Type B pancreatic cell (in vitro differentiated cells): ENCODE data around the gene MOBP. TPM values are rescaled to one million over a fixed set of nuclear protein-coding genes. Genes with fewer than 3 reads are reported as not detected.
"Not testable (repeated sequence)": the region's sequence is repeated elsewhere in the genome, so short reads cannot be mapped to it uniquely, and the experiment has no call there.

ENCODE experiments used
- DNase-seq: peaks from one replicate; pipeline ENCODE4 v3.0.0; 2021; ENCODE audit warnings: mixed read lengths; ENCODE audit not compliant: unreplicated experiment; ENCODE audit errors: extremely low spot score
- H3K27ac Mint-ChIP-seq: 2 replicates; pipeline ENCODE4 v1.8.0; 2021; ENCODE audit warnings: mild to moderate bottlenecking, mixed read lengths
- H3K27me3 Mint-ChIP-seq: 2 replicates; pipeline ENCODE4 v1.8.0; 2021; ENCODE audit warnings: mixed read lengths
- H3K36me3 Mint-ChIP-seq: 2 replicates; pipeline ENCODE4 v1.8.0; 2021; ENCODE audit warnings: mixed read lengths
- H3K4me1 Mint-ChIP-seq: one replicate; pipeline ENCODE4 v1.8.0; 2021; ENCODE audit warnings: mixed read lengths; ENCODE audit not compliant: unreplicated experiment
- H3K4me3 Mint-ChIP-seq: 2 replicates; pipeline ENCODE4 v1.8.0; 2021; ENCODE audit warnings: mild to moderate bottlenecking, mixed read lengths
- H3K9me3 Mint-ChIP-seq: 2 replicates; pipeline ENCODE4 v1.8.0; 2021; ENCODE audit warnings: mixed read lengths
- total RNA-seq: library from RNA; stranded (reverse); gene quantifications from 2 replicates; pipeline ENCODE4 v1.2.1, GENCODE V29; 2021; ENCODE audit warnings: low replicate concordance
- TF ChIP-seq, protein P1 (sequence below): fragments of 200-600 bp; sonication (generic); conservative IDR thresholded peaks from 2 replicates; pipeline ENCODE4 v1.5.0; 2021; ENCODE audit warnings: antibody characterized with exemption, mild to moderate bottlenecking

The MOBP gene
- total RNA-seq, 1 donor from 2014 or later = not detected

DNA sequence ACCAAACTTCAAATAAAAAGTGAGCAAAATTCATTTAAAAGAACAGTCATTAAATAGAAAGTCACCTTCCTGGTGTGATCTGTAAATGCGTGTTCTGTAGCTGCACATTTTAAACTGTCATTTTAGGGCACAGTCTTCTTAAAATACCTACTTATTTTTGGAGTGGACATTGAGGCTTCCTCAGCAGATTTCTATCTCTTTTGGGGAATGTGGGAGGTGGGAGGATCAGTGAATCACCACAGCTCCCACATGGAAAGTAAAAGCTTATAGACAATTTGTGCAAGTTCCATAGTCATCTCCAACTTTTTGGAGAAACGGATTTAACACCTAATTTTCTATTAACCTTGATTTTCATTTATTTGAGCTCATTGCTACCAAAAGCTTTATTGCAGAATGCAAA lies 21.0 kb upstream of the MOBP start:
- Mint-ChIP-seq H3K36me3 (no peaks in the 10 kb centered on the region), H3K4me3 (no peak overlapping the region), H3K9me3 (no peaks in the 10 kb centered on the region), H3K4me1 (peaks cover 4% of the 10 kb centered on the region), H3K27me3 (peaks cover 17% of the 10 kb centered on the region), H3K27ac (no peak overlapping the region)
- DNase-seq = no peak
- TF ChIP-seq, protein P1, sequence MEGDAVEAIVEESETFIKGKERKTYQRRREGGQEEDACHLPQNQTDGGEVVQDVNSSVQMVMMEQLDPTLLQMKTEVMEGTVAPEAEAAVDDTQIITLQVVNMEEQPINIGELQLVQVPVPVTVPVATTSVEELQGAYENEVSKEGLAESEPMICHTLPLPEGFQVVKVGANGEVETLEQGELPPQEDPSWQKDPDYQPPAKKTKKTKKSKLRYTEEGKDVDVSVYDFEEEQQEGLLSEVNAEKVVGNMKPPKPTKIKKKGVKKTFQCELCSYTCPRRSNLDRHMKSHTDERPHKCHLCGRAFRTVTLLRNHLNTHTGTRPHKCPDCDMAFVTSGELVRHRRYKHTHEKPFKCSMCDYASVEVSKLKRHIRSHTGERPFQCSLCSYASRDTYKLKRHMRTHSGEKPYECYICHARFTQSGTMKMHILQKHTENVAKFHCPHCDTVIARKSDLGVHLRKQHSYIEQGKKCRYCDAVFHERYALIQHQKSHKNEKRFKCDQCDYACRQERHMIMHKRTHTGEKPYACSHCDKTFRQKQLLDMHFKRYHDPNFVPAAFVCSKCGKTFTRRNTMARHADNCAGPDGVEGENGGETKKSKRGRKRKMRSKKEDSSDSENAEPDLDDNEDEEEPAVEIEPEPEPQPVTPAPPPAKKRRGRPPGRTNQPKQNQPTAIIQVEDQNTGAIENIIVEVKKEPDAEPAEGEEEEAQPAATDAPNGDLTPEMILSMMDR = no peak

- TF ChIP-seq, protein P1 = peak; percentile 97
- Mint-ChIP-seq H3K4me1 (peaks cover 4% of the 10 kb centered on the region), H3K27me3 (peaks cover 17% of the 10 kb centered on the region), H3K27ac (no peak overlapping the region), H3K36me3 (no peaks in the 10 kb centered on the region), H3K4me3 (no peak overlapping the region), H3K9me3 (no peaks in the 10 kb centered on the region)
- DNase-seq = no peak
Measured at GRCh38 chr3:39447637-39448483, 19.6 kb upstream of the MOBP start.

- Mint-ChIP-seq H3K4me1 (peaks cover 4% of the 10 kb centered on the region), H3K36me3 (no peaks in the 10 kb centered on the region)
- DNase-seq = no peak
Measured at GRCh38 chr3:39448506-39449233, 18.8 kb upstream of the MOBP start.

GRCh38 chr3:39449796-39450195 lies 17.7 kb upstream of the MOBP start:
- peaks cover 14% of the 10 kb centered on the region for H3K27me3 Mint-ChIP-seq
- TF ChIP-seq, protein P1 = no peak
- no peak overlapping the region for H3K4me3 Mint-ChIP-seq
- no peaks in the 10 kb centered on the region for H3K9me3 Mint-ChIP-seq
- DNase-seq = no peak
- no peak overlapping the region for H3K27ac Mint-ChIP-seq
- peaks cover 4% of the 10 kb centered on the region for H3K4me1 Mint-ChIP-seq
- H3K36me3 Mint-ChIP-seq = no peaks in the 10 kb centered on the region

More at GRCh38 chr3:39448506-39449233, 18.8 kb upstream of the MOBP start:
- TF ChIP-seq, protein P1 = no peak
- Mint-ChIP-seq H3K9me3 (no peaks in the 10 kb centered on the region), H3K4me3 (no peak overlapping the region), H3K27ac (no peak overlapping the region), H3K27me3 (peaks cover 21% of the 10 kb centered on the region)

- Mint-ChIP-seq H3K9me3 (no peaks in the 10 kb centered on the region), H3K36me3 (no peaks in the 10 kb centered on the region), H3K27me3 (peaks cover 4% of the 10 kb centered on the region), H3K4me1 (peaks cover under 1% of the 10 kb centered on the region), H3K4me3 (no peak overlapping the region), H3K27ac (no peak overlapping the region)
- TF ChIP-seq, protein P1 = no peak
- DNase-seq = no peak
Measured at GRCh38 chr3:39453134-39453533, 14.3 kb upstream of the MOBP start.

DNA sequence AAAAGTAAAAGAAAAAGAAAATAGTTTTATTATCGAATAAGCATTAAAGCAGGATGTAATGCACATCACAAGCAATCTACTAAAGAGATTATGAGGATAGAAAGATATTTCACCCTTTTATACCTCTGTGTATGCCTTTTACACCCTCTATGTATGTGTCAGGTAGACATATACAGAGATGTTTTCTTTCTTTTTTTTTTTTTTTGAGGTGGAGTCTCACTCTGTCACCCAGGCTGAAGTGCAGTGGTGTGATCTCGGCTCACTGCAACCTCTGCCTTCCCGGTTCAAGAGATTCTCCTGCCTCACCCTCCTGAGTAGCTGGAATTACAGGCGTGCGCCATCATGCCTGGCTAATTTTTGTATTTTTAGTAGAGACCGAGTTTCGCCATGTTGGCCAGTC lies 13.6 kb upstream of the MOBP start:
- not testable (repeated sequence) for DNase-seq, H3K4me3 Mint-ChIP-seq, H3K4me1 Mint-ChIP-seq, H3K36me3 Mint-ChIP-seq, H3K27ac Mint-ChIP-seq, H3K27me3 Mint-ChIP-seq, H3K9me3 Mint-ChIP-seq
